ENCODE results near the gene PNMA6A.
"Not testable (repeated sequence)": the region's sequence is repeated elsewhere in the genome, so short reads cannot be mapped to it uniquely, and the experiment has no call there.

Gene PNMA6A

DNA sequence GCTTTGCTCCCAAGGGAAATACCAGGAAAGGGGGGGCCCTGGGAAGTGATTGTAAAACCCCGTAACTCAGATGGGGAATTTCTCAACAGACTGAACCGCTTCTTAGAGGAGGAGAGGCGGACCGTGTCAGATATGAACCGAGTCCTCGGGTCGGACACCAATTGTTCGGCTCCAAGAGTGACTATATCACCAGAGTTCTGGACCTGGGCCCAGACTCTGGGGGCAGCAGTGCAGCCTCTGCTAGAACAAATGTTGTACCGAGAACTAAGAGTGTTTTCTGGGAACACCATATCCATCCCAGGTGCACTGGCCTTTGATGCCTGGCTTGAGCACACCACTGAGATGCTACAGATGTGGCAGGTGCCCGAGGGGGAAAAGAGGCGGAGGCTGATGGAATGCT, 15.0 kb upstream of the PNMA6A start:
- Histone ChIP-seq H3K36me3 (ENCODE audit: control insufficient read depth, insufficient read depth, low read length) (no peaks in the 10 kb centered on the region), H3K4me3 (ENCODE audit: insufficient read depth, low read depth, low read length) (no peak overlapping the region), H3K9me3 (ENCODE audit: control insufficient read depth, low read length) (no peaks in the 10 kb centered on the region), H3K27me3 (ENCODE audit: control insufficient read depth, insufficient read depth, low read length, poor library complexity, severe bottlenecking) (peaks cover 25% of the 10 kb centered on the region), H3K27ac (ENCODE audit: insufficient read depth, low read depth, low read length, poor library complexity, severe bottlenecking) (no peak overlapping the region), H3K4me1 (ENCODE audit: control insufficient read depth, insufficient read depth, low read length) (no peaks in the 10 kb centered on the region)
- 95 to 96% methylated on average over 11 of the region's 11 CpGs for WGBS, 2 experiments

DNA sequence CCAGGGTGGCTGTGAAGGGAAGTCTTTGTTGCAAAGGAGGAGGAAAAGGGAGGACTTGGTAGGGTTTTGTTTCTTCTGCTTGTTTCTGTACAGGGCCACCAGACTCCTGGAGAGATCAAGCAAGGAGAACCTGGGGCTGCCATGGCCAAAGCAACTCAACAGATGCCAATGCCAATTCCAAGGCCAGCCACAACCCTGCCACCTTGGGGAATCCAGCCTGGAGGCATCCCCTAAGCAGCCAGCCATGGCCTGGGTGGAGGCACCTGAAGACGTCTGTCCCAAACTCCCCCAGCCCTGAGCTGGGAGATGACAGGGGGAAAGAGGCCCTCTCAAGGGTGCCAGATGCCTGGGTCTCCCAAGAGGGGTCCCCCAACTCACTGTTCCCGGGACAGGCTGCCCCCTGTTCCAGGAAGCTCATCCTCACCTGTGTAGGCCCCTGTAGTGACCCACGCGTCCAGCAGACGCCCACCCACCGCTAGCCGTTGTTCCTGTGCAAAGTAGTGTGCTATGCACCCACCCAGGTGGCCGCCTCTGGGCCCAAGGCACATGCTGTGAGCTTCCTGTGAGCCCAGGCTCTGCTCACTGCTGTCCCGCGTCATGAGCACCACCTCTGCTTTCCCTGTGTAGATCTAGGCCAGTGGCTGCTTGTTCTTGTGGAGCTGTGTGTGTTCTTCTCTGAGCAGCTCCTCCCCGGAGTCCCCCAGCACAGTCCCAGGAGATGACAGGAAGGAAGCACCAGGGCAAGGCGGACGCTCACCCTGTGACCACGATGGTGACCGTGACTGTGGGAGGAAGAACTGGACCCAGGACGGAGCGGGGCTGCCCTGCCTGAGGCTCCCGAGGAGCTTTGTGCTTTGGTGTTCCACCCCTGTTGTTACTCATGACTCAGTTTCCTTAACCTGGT, 12.8 kb upstream of the PNMA6A start:
- 93 to 94% methylated on average over 18 of the region's 18 CpGs for WGBS, 2 experiments
- H3K4me3 ChIP-seq (ENCODE audit: insufficient read depth, low read depth, low read length) = no peak overlapping the region

DNA sequence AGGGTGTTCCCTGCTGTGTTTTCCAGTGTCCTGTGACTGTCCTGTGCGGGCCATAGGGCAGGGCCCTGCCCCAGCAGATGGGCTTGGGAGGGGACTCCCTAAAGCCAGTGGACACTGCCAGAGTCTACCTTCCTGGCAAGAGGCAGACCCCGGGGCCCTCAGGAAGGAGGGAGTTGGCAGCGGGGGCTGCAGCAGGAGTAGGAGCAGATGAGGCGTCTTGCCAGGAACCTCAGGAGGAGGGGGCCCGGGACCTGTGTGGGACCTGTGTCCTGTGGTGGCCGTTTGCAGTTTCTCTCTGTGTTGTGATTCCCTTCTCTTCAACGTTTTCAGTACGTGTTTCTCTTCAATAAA, 12.2 kb upstream of the PNMA6A start:
- peaks cover 22% of the 10 kb centered on the region for H3K27me3 ChIP-seq (ENCODE audit: control insufficient read depth, insufficient read depth, low read length, poor library complexity, severe bottlenecking)
- H3K27ac ChIP-seq (ENCODE audit: insufficient read depth, low read depth, low read length, poor library complexity, severe bottlenecking) = no peak overlapping the region
- H3K4me1 ChIP-seq (ENCODE audit: control insufficient read depth, insufficient read depth, low read length) = no peaks in the 10 kb centered on the region
- no peaks in the 10 kb centered on the region for H3K36me3 ChIP-seq (ENCODE audit: control insufficient read depth, insufficient read depth, low read length)
- H3K4me3 ChIP-seq (ENCODE audit: insufficient read depth, low read depth, low read length) = no peak overlapping the region
- H3K9me3 ChIP-seq (ENCODE audit: control insufficient read depth, low read length) = no peaks in the 10 kb centered on the region
- WGBS, 2 experiments = 86 to 94% methylated on average over 6 to 7 of the region's 8 CpGs

More for the DNA sequence above, 12.8 kb upstream of the PNMA6A start:
- Histone ChIP-seq H3K4me1 (ENCODE audit: control insufficient read depth, insufficient read depth, low read length) (no peaks in the 10 kb centered on the region), H3K36me3 (ENCODE audit: control insufficient read depth, insufficient read depth, low read length) (no peaks in the 10 kb centered on the region), H3K9me3 (ENCODE audit: control insufficient read depth, low read length) (no peaks in the 10 kb centered on the region), H3K27me3 (ENCODE audit: control insufficient read depth, insufficient read depth, low read length, poor library complexity, severe bottlenecking) (peaks cover 25% of the 10 kb centered on the region), H3K27ac (ENCODE audit: insufficient read depth, low read depth, low read length, poor library complexity, severe bottlenecking) (no peak overlapping the region)

DNA sequence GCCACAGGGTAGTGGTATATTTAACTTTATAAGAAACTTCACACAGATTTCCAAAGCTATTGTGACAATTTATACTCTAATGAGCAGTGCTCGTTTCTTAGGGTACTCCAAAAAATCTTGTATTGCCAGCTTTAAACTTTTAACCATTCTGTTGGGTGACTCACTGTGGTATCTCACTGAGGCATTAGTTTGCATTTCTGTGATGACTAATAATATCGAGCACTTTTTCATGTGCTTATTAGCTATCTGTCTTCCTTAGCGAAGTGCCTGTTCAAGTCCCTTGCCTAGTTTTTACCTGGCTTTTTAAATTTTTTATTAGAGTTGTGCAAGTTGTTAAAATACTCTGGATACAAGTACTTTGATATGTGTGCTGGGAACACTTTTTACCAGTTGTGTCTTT, 10.5 kb upstream of the PNMA6A start:
- 63 to 67% methylated on average over 3 of the region's 3 CpGs for WGBS, 2 experiments
- no peaks in the 10 kb centered on the region for H3K9me3 ChIP-seq (ENCODE audit: control insufficient read depth, low read length)
- no peak overlapping the region for H3K4me3 ChIP-seq (ENCODE audit: insufficient read depth, low read depth, low read length)
- no peaks in the 10 kb centered on the region for H3K36me3 ChIP-seq (ENCODE audit: control insufficient read depth, insufficient read depth, low read length)
- H3K27me3 ChIP-seq (ENCODE audit: control insufficient read depth, insufficient read depth, low read length, poor library complexity, severe bottlenecking) = peaks cover 10% of the 10 kb centered on the region
- H3K4me1 ChIP-seq (ENCODE audit: control insufficient read depth, insufficient read depth, low read length) = no peaks in the 10 kb centered on the region
- no peak overlapping the region for H3K27ac ChIP-seq (ENCODE audit: insufficient read depth, low read depth, low read length, poor library complexity, severe bottlenecking)

- Histone ChIP-seq H3K4me3 (ENCODE audit: insufficient read depth, low read depth, low read length) (no peak overlapping the region), H3K27me3 (ENCODE audit: control insufficient read depth, insufficient read depth, low read length, poor library complexity, severe bottlenecking) (no peaks in the 10 kb centered on the region), H3K4me1 (ENCODE audit: control insufficient read depth, insufficient read depth, low read length) (no peaks in the 10 kb centered on the region), H3K36me3 (ENCODE audit: control insufficient read depth, insufficient read depth, low read length) (no peaks in the 10 kb centered on the region), H3K27ac (ENCODE audit: insufficient read depth, low read depth, low read length, poor library complexity, severe bottlenecking) (no peak overlapping the region), H3K9me3 (ENCODE audit: control insufficient read depth, low read length) (no peaks in the 10 kb centered on the region)
Observed at GRCh38 chrX:153063315-153063714, 8.9 kb upstream of the PNMA6A start.

GRCh38 chrX:153064061-153064460, 8.2 kb upstream of the PNMA6A start:
- Histone ChIP-seq H3K27me3 (ENCODE audit: control insufficient read depth, insufficient read depth, low read length, poor library complexity, severe bottlenecking) (no peaks in the 10 kb centered on the region), H3K4me1 (ENCODE audit: control insufficient read depth, insufficient read depth, low read length) (no peaks in the 10 kb centered on the region), H3K4me3 (ENCODE audit: insufficient read depth, low read depth, low read length) (no peak overlapping the region), H3K27ac (ENCODE audit: insufficient read depth, low read depth, low read length, poor library complexity, severe bottlenecking) (no peak overlapping the region), H3K36me3 (ENCODE audit: control insufficient read depth, insufficient read depth, low read length) (no peaks in the 10 kb centered on the region), H3K9me3 (ENCODE audit: control insufficient read depth, low read length) (no peaks in the 10 kb centered on the region)
- whole genome bisulfite sequencing, 2 experiments = 72 to 74% methylated on average over 2 of the region's 2 CpGs

GRCh38 chrX:153065389-153065788, 6.9 kb upstream of the PNMA6A start:
- H3K27me3 ChIP-seq (ENCODE audit: control insufficient read depth, insufficient read depth, low read length, poor library complexity, severe bottlenecking) = no peaks in the 10 kb centered on the region
- H3K36me3 ChIP-seq (ENCODE audit: control insufficient read depth, insufficient read depth, low read length) = no peaks in the 10 kb centered on the region
- no peaks in the 10 kb centered on the region for H3K9me3 ChIP-seq (ENCODE audit: control insufficient read depth, low read length)
- H3K4me3 ChIP-seq (ENCODE audit: insufficient read depth, low read depth, low read length) = no peak overlapping the region
- 88 to 89% methylated on average over 6 of the region's 6 CpGs for WGBS, 2 experiments
- no peaks in the 10 kb centered on the region for H3K4me1 ChIP-seq (ENCODE audit: control insufficient read depth, insufficient read depth, low read length)
- no peak overlapping the region for H3K27ac ChIP-seq (ENCODE audit: insufficient read depth, low read depth, low read length, poor library complexity, severe bottlenecking)

DNA sequence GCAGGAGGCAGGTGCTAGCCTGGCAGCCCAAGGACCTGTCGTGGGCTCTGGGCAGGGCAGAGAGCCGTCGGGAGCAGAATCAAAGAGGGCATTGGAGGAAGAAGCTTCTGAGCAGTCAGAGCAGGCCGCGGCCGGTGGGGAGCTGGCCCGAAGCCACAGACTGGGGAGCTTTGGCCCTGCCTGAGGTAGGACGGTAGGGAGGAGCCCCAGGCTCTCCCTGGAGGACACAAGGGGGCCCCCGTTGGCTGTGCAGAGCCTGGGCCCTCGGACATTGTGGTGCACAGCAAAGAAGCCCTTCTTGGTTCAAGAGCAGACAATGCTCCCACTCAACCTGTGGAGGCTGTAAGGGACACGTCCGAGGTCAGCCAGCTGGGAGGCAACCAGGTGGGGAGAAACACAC, 5.9 kb upstream of the PNMA6A start:
- not testable (repeated sequence) for H3K27ac ChIP-seq (ENCODE audit: insufficient read depth, low read depth, low read length, poor library complexity, severe bottlenecking); H3K27me3 ChIP-seq (ENCODE audit: control insufficient read depth, insufficient read depth, low read length, poor library complexity, severe bottlenecking); H3K36me3 ChIP-seq (ENCODE audit: control insufficient read depth, insufficient read depth, low read length); H3K9me3 ChIP-seq (ENCODE audit: control insufficient read depth, low read length); H3K4me3 ChIP-seq (ENCODE audit: insufficient read depth, low read depth, low read length); H3K4me1 ChIP-seq (ENCODE audit: control insufficient read depth, insufficient read depth, low read length)
- 100% methylated on average over 1 of the region's 12 CpGs; no CpG with 5 or more reads in 1 of the 2 experiments for WGBS, 2 experiments

DNA sequence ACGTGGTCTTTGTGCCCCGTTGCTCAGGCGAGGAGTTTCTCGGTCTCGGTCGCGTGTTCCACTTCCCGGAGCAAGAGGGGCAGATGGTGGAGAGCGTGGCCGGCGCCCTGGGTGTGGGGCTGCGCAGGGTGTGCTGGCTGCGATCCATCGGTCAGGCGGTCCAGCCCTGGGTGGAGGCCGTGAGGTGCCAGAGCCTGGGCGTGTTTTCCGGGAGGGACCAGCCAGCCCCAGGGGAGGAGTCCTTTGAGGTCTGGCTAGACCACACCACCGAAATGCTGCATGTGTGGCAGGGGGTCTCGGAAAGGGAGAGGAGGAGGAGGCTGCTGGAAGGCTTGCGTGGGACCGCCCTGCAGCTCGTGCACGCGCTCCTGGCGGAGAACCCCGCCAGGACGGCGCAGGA, 1.1 kb downstream of the PNMA6A start:
- not testable (repeated sequence) for H3K4me3 ChIP-seq (ENCODE audit: insufficient read depth, low read depth, low read length); H3K9me3 ChIP-seq (ENCODE audit: control insufficient read depth, low read length); H3K4me1 ChIP-seq (ENCODE audit: control insufficient read depth, insufficient read depth, low read length); H3K27me3 ChIP-seq (ENCODE audit: control insufficient read depth, insufficient read depth, low read length, poor library complexity, severe bottlenecking); H3K36me3 ChIP-seq (ENCODE audit: control insufficient read depth, insufficient read depth, low read length); H3K27ac ChIP-seq (ENCODE audit: insufficient read depth, low read depth, low read length, poor library complexity, severe bottlenecking)
- WGBS, 2 experiments = no CpG with 5 or more reads among the region's 29 CpGs

GRCh38 chrX:153074262-153074899, 2.1 kb downstream of the PNMA6A start:
- H3K36me3 ChIP-seq (ENCODE audit: control insufficient read depth, insufficient read depth, low read length) = no peaks in the 10 kb centered on the region
- 90 to 91% methylated on average over 18 to 19 of the region's 24 CpGs for WGBS, 2 experiments
- no peak overlapping the region for H3K4me3 ChIP-seq (ENCODE audit: insufficient read depth, low read depth, low read length)
- no peaks in the 10 kb centered on the region for H3K9me3 ChIP-seq (ENCODE audit: control insufficient read depth, low read length)
- no peak overlapping the region for H3K27ac ChIP-seq (ENCODE audit: insufficient read depth, low read depth, low read length, poor library complexity, severe bottlenecking)
- no peaks in the 10 kb centered on the region for H3K4me1 ChIP-seq (ENCODE audit: control insufficient read depth, insufficient read depth, low read length)
- H3K27me3 ChIP-seq (ENCODE audit: control insufficient read depth, insufficient read depth, low read length, poor library complexity, severe bottlenecking) = no peaks in the 10 kb centered on the region
